ENCODE results near the gene ZIC1.
A peak's percentile ranks its signal among the peaks of the same experiment; 100 is the strongest.

Gene ZIC1

GRCh38 chr3:147409143-147410115 is at the start of gene ZIC1:
ZIC1 (plus strand) TSS chr3:147409365; CDS start chr3:147410113, 748 bp downstream.
- DNase-seq (ENCODE audit: low read depth), result peak; percentile 42

DNA sequence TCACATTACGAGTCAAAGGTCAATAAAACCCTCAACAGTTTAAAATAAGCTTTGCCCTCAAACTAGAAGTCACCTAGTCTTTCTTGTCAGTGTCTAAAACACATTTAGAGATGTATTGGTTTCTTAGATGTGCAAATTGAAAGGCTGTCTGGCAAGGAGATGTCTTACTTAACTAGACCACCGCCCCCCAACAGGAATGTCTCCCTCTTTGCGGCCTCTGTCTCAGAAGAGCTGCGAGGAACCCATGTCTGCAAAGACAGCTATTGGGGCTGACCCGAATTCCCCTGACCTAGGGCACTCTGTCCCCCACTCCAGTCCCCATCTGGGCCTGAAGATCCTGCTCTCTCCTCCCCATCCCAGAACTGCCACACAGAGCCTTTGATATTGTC is 49.1 kb upstream of the ZIC1 start:
- no peak for DNase-seq (ENCODE audit: low read depth)

- no peak for DNase-seq (ENCODE audit: low read depth)
Observed at GRCh38 chr3:147360646-147361453, 48.3 kb upstream of the ZIC1 start.

DNA sequence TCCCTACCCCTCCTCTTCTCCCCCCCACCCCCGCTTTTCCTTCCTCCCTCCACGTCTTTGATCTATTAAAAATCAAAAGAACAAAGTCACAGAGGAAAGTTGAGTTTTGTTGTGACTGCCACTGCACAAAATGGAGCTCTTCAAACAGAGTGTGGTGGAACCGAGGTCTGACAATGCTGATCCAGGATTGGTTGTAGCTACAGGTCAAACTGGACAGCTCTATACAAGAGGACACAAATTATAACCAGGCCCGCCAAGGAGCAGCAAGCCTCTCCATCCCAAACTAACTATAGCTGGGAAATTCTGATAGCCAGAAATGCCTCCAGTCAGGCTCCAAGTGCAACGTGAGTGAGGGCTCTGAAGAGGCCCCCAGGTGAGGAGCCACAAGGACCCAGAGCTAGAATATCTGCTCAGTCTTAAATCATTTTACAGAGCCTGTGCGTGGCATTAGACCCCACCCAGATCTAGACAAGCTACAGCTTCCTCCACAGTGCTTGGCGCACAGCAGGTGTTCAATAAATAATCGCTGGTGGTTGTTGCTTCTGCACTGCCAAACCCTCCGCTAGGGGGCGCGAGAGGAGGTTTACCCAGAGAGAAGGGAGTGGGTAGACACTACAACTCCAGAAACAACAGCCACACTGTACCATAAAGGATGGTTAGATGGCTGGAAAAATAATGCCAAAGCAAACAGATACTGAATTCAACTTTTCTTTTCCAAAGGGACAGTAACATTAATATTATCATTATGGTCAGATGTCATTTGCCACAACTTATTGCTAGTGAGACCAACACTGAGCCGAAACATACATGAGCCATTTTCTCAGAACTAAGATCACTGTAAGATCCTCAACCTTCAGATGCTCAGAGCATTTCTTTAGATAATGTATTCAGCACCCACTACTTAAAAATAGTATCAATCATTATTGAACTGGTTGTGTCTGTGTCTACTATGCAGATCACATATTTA is 47.4 kb upstream of the ZIC1 start:
- no peak for DNase-seq (ENCODE audit: low read depth)

- no peak for DNase-seq (ENCODE audit: low read depth)
Observed at GRCh38 chr3:147364771-147365170, 44.4 kb upstream of the ZIC1 start.

- DNase-seq (ENCODE audit: low read depth), result no peak
Observed at GRCh38 chr3:147365196-147366115, 43.7 kb upstream of the ZIC1 start.

DNA sequence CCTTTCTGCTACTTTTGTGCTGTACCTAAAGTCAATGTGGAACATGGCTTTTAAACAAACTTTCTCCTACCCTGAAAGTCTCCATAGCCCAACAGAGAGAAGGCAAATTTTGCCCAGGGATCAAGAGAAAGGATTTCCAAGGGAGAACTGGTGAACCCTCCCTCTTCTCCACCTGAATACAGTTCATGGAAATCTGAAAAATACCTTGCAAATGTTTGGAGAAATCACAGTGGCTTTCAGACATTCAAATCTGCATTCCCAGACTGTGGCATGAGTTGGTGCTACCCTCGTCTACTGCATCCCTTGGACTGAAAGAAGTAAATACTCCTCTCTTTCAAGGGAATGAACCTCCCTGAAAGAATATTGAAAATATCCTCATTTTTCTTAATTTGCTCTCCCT is 41.5 kb upstream of the ZIC1 start:
- DNase-seq (ENCODE audit: low read depth), result no peak

DNA sequence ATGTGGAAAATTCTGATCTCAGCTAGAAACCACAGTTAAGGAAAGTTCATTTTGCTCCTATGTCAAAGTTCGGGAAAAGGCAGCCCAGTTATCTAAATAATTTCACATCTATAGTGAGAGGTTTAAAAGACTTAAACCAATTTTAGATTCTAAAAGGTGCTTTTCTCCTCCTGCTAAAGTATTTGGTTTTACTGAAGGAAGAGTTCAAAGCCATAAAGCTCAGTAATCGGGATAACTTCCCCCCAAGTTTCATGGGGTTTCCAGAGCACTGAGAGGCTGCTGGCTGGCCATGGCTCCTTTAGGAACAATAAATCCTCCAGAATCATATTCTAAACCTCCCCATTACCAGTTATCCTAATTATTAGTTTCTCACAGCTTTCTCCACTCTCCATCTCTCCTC is 41.0 kb upstream of the ZIC1 start:
- no peak for DNase-seq (ENCODE audit: low read depth)

DNA sequence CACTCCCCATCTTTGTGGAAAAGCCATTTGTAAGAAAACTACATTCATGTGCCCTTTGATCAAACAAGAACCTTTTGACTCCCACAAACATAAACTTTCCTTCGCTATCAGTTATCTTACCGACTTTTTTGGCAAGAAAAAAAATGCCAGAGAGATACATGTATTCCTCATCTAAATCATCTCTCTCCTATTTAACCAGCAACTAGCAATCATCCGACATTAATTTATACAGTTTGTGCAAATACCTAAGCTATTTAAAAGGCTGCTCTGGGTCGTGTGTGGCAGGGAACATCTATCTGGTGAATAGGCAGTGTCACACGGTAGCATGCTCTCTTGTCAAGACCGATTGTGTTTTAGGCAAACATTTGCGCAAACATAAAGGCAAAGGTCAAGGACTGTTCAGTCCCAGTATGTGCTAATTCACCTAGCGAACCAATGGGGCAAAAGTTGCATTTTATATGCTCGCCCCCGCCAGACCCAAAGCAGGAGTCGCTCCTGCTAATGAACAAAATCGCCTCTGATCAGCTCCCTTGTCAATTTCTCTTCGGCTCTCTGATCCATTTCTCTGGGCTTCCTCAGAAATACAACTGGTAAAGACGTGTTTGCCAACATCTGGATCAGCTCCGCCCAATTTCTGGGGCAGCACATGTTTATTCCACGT is 40.5 kb upstream of the ZIC1 start:
- no peak for DNase-seq (ENCODE audit: low read depth)

DNA sequence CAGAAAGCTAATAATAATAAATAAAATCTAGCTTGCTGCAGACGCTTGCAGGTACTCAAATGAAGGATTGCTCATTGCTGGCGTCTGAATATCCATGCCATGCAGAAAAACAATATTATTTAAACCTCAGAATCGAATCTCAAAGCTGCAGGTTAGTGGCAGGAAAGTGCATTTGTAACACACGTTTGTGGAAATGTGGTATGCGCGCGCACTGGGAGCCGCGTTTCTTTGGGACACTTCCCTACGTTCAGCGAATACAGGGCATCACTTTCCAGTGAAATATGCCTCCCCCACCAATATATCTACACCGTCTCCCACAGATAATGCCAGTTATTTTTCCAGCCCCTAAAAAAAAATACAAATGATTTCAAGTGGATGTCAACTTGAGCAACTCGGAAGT is 39.9 kb upstream of the ZIC1 start:
- no peak for DNase-seq (ENCODE audit: low read depth)

- DNase-seq (ENCODE audit: low read depth), result no peak
Observed at GRCh38 chr3:147369661-147370123, 39.5 kb upstream of the ZIC1 start.

DNA sequence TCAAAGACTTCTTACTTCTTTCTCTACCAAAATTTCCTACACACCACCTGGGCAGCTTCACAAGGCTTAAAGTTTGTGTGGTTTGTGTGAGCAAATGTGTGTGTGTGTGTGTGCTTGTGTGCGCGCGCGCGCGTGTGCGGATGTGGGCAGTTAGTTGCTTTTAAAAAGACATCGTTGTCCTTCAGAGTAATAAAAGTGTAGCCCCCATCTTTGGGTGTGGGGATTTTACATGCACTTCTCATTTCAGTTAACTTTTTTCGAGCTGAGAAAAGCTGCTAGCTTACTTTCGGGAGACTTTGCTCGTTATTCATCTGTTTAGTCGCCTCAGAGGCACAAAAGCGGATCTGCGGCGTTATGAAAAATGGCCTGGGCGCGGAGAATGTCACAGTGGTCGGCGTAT is 38.8 kb upstream of the ZIC1 start:
- no peak for DNase-seq (ENCODE audit: low read depth)

DNA sequence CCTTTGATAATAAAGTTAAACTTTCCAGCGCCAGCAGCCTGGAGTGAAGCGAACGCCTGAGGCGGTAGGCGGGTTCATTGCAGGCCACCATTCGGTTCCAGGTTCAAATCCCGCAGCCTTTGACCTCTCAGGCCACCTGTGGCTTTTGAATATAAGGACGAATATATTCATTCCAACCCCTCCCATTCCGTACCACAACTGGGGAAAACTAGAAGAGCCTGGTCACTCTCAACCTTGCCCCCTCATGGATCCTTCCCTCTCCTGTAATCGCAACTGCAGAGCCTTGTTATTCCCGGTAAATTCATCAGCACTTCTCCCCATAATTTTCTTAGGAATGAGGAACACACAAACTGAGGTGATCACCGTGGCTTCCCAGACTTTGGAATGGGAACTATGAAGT is 38.0 kb upstream of the ZIC1 start:
- DNase-seq (ENCODE audit: low read depth), result no peak

- DNase-seq (ENCODE audit: low read depth), result no peak
Observed at GRCh38 chr3:147371771-147372340, 37.3 kb upstream of the ZIC1 start.

DNA sequence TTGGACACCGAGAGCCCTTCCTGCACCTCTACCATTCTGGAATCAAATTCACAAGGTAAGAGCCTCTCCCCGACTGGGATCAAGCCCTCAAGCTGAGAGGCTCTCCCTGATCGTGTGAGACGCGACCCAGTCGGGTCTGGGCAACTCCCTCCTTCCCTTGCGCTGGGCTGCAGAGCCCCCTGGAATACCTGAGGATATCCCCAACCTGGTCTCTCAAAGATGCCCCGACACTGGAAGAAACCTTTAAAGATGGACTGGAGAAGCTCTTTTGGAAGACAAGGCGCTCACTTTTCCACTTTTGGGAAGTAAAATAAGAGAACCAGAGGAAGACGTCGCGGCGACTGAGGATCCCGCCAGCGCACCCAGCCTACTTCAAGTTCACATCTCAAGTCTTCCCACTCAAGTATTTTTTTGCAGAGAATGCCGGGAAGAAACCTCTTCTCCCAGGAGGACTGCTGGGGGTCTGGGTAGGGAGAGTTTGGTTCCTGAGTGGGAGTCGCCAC is 36.6 kb upstream of the ZIC1 start:
- DNase-seq (ENCODE audit: low read depth), result no peak

DNA sequence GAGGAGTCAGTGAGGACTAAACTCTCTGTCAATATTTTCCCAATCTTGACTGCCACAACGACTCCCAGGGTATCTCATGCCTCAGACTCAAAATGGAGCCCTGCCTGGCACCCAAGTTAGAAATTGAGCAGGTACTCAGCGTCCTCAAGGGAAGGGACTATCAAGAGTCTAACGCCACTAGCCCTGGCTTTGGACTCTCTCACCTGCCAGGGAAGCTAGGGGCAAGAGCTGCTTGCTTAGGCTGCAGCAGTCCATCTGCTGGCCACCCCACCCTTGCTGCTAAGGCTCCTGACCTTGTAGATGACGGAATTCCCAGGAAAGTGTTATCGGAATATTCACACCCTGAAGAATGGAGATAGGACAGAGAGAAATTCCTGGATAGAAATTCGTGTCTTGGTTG is 35.9 kb upstream of the ZIC1 start:
- no peak for DNase-seq (ENCODE audit: low read depth)

DNA sequence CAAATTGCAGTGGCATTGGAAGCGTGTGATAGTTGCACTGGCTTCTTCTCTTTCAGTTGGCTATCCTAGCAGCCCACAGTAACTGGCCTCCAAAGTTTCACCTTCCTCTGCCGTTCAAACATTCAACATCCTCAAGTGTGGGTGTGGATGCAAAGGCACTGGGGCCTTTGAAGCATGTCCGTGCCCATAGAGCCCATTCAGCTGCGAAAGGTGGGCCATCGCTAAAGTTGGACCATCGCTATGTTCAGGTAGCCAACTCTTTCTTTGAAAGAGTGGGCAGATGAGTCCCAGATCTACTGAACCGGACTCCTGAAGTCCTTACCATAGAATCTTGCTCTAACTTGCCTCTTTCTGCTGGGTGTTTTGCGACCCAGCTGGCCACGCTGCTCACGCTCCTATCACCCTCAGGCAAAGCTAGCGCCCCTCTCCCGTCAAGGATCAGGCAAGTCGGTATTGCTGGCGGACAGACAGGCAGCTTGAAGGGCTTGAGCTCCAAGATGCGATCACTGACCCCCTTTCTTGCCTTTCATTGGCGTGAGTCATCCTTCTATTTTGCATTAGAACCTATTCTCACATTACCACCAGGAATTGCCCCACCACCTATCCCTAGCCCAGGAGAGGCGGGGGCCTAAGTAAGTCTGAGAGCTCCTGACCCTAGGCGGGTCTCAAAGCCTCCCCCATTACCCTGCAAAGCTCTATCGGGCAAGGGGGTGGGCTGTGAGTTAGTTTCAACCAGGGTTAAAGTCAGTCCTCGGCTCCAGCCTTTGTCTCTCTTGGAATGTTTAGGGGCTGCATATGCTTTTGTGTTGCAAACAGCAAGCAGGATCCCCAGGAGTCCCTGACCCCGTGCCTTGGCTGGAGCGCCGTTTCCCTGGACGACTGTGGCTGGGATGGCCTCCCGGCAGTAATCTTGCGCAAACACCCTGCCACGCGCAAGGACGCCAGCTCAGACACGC is 31.5 kb upstream of the ZIC1 start:
- no peak for DNase-seq (ENCODE audit: low read depth)

- DNase-seq (ENCODE audit: low read depth), result no peak
Observed at GRCh38 chr3:147379651-147380050, 29.5 kb upstream of the ZIC1 start.

Data from iris pigment epithelial cell (primary cell).